Astrocyte (in vitro differentiated cells and primary cell): ENCODE results near the gene RASD1. TPM values are rescaled to one million over a fixed set of nuclear protein-coding genes. Genes with fewer than 3 reads are reported as not detected.

Source experiments
- DNase-seq: peaks from one replicate; pipeline ENCODE4 v3.0.0-alpha.2; 2010; ENCODE audit warnings: low read depth
- FAIRE-seq: peaks from 2 replicates; lab custom pipeline; 2011; peaks lifted over from hg19 to GRCh38; lab: Jason Lieb, UNC
- H2AFZ ChIP-seq: 2 replicates; pipeline ENCODE4 v1.6.0; 2012; ENCODE audit warnings: low read depth, low read length, inconsistent platforms
- H3K27ac ChIP-seq: 2 replicates; pipeline ENCODE4 v1.5.1; 2011; ENCODE audit warnings: low read depth, low read length, inconsistent platforms
- H3K27me3 ChIP-seq: 2 replicates; pipeline ENCODE4 v1.6.0; 2011; ENCODE audit warnings: low read length, inconsistent platforms; ENCODE audit not compliant: insufficient read depth
- H3K36me3 ChIP-seq: 2 replicates; pipeline ENCODE4 v1.5.1; 2011; ENCODE audit warnings: low read length, inconsistent platforms; ENCODE audit not compliant: insufficient read depth
- H3K4me1 ChIP-seq: 2 replicates; pipeline ENCODE4 v1.5.1; 2011; ENCODE audit warnings: low read length, inconsistent platforms; ENCODE audit not compliant: insufficient read depth
- H3K4me2 ChIP-seq: 2 replicates; pipeline ENCODE4 v1.6.0; 2012; ENCODE audit warnings: low read length, inconsistent platforms
- H3K4me3 ChIP-seq: 2 replicates; pipeline ENCODE4 v1.5.1; 2011; ENCODE audit warnings: low read depth, mild to moderate bottlenecking, low read length, inconsistent platforms; ENCODE audit not compliant: insufficient read depth
- H3K79me2 ChIP-seq: 2 replicates; pipeline ENCODE4 v1.6.0; 2012; ENCODE audit warnings: mild to moderate bottlenecking, low read length, inconsistent platforms; ENCODE audit not compliant: insufficient read depth
- H3K9ac ChIP-seq: 2 replicates; pipeline ENCODE4 v1.6.0; 2012; ENCODE audit warnings: mild to moderate bottlenecking, low read length, inconsistent platforms
- H3K9me3 ChIP-seq: 2 replicates; pipeline ENCODE4 v1.5.1; 2012; ENCODE audit warnings: low read depth, mild to moderate bottlenecking, low read length, inconsistent platforms; ENCODE audit not compliant: insufficient read depth
- H4K20me1 ChIP-seq: 2 replicates; pipeline ENCODE4 v1.6.0; 2012; ENCODE audit warnings: low read length, inconsistent platforms; ENCODE audit not compliant: insufficient read depth
- H3K27ac Mint-ChIP-seq: one replicate; pipeline ENCODE4 v1.8.0; 2021; ENCODE audit warnings: mild to moderate bottlenecking, mixed read lengths; ENCODE audit not compliant: unreplicated experiment
- H3K27me3 Mint-ChIP-seq: one replicate; pipeline ENCODE4 v1.8.0; 2021; ENCODE audit warnings: low read depth, mixed read lengths; ENCODE audit not compliant: unreplicated experiment
- H3K36me3 Mint-ChIP-seq: one replicate; pipeline ENCODE4 v1.8.0; 2021; ENCODE audit warnings: low read depth, mixed read lengths; ENCODE audit not compliant: unreplicated experiment
- H3K4me1 Mint-ChIP-seq: one replicate; pipeline ENCODE4 v1.8.0; 2021; ENCODE audit warnings: low read depth, mixed read lengths; ENCODE audit not compliant: unreplicated experiment
- H3K4me3 Mint-ChIP-seq: one replicate; pipeline ENCODE4 v1.8.0; 2021; ENCODE audit warnings: mild to moderate bottlenecking, moderate library complexity, mixed read lengths; ENCODE audit not compliant: unreplicated experiment
- H3K9me3 Mint-ChIP-seq: one replicate; pipeline ENCODE4 v1.8.0; 2021; ENCODE audit warnings: mild to moderate bottlenecking, mixed read lengths; ENCODE audit not compliant: unreplicated experiment
- CTCF ChIP-seq: IDR thresholded peaks from 2 replicates; pipeline ENCODE4 v1.5.1; 2011; ENCODE audit warnings: low read depth, mild to moderate bottlenecking, inconsistent platforms, low read length, moderate library complexity; ENCODE audit not compliant: insufficient read depth
- EZH2 ChIP-seq: IDR thresholded peaks from 2 replicates; pipeline ENCODE4 v1.6.1; 2012; ENCODE audit warnings: mild to moderate bottlenecking, low read length, inconsistent platforms; ENCODE audit not compliant: insufficient read depth
- total RNA-seq: library from RNA; stranded (reverse); gene quantifications from 2 replicates; pipeline ENCODE4 v1.2.1, GENCODE V29; 2021

The RASD1 gene
- total RNA-seq, 1 donor from 2014 or later: 0.77 TPM

GRCh38 chr17:17445296-17445924 lies 50.8 kb downstream of the RASD1 start:
- Histone ChIP-seq H3K27me3 (no peaks in the 10 kb centered on the region), H3K27ac (peak overlapping the region; percentile 22), H3K79me2 (no peaks in the 10 kb centered on the region), H2AFZ (peak overlapping the region; percentile 20), H3K4me3 (no peak overlapping the region), H3K4me2 (peak overlapping the region; percentile 75), H4K20me1 (no peaks in the 10 kb centered on the region), H3K4me1 (peaks cover 35% of the 10 kb centered on the region), H3K36me3 (no peaks in the 10 kb centered on the region), H3K9ac (peak overlapping the region; percentile 40), H3K9me3 (no peaks in the 10 kb centered on the region)
- Mint-ChIP-seq H3K27ac (peak overlapping the region; percentile 96), H3K36me3 (peaks cover 3% of the 10 kb centered on the region), H3K4me3 (no peak overlapping the region), H3K4me1 (peaks cover 15% of the 10 kb centered on the region), H3K9me3 (peaks cover 10% of the 10 kb centered on the region), H3K27me3 (peaks cover 19% of the 10 kb centered on the region)
- TF ChIP-seq CTCF: no peak
- TF ChIP-seq EZH2: no peak
- DNase-seq (no peak), FAIRE-seq (no peak)

Other genes with a start within 250 kb of the RASD1 start
- 68.3 and 76.8 TPM in 2 replicates for gene COPS3, start 215.1 kb downstream of the RASD1 start, total RNA-seq
- gene NT5M, start 193.0 kb downstream of the RASD1 start, total RNA-seq: 1.5 and 1.6 TPM in 2 replicates
- gene MED9, start 19.4 kb downstream of the RASD1 start, total RNA-seq: 7.7 and 9.4 TPM in 2 replicates
- gene PEMT, start 95.3 kb upstream of the RASD1 start, total RNA-seq: 19.5 and 25.4 TPM in 2 replicates
- 39.1 and 39.8 TPM in 2 replicates for gene RAI1, start 185.1 kb upstream of the RASD1 start, total RNA-seq